Ishikawa (cell line): Measurements from ENCODE around the gene YPEL2.

ENCODE experiments used
- CEBPB ChIP-seq: IDR thresholded peaks from 2 replicates; pipeline ENCODE4 v1.6.1; 2012
- EGR1 ChIP-seq: IDR thresholded peaks from 2 replicates; pipeline ENCODE4 v1.6.1; 2012
- EP300 ChIP-seq: IDR thresholded peaks from 2 replicates; pipeline ENCODE4 v1.6.1; 2012; ENCODE audit warnings: borderline replicate concordance
- FOXM1 ChIP-seq: IDR thresholded peaks from 2 replicates; pipeline ENCODE4 v1.6.1; 2012; ENCODE audit warnings: low read depth, borderline replicate concordance
- MAX ChIP-seq: IDR thresholded peaks from 2 replicates; pipeline ENCODE4 v1.6.1; 2012
- NFIC ChIP-seq: IDR thresholded peaks from 2 replicates; pipeline ENCODE4 v1.6.1; 2012
- RAD21 ChIP-seq: IDR thresholded peaks from 2 replicates; pipeline ENCODE4 v1.6.1; 2012; ENCODE audit warnings: low read depth
- REST ChIP-seq: IDR thresholded peaks from 2 replicates; pipeline ENCODE4 v1.6.1; 2012; ENCODE audit warnings: low read depth, mild to moderate bottlenecking
- TAF1 ChIP-seq: IDR thresholded peaks from 2 replicates; pipeline ENCODE4 v1.6.1; 2012; ENCODE audit warnings: low read depth, mild to moderate bottlenecking
- TCF12 ChIP-seq: IDR thresholded peaks from 2 replicates; pipeline ENCODE4 v1.6.1; 2012; ENCODE audit warnings: low read depth
- TEAD4 ChIP-seq: IDR thresholded peaks from 2 replicates; pipeline ENCODE4 v1.6.1; 2012
- YY1 ChIP-seq: IDR thresholded peaks from 2 replicates; pipeline ENCODE4 v1.6.1; 2012; ENCODE audit warnings: low read depth
- ZBTB7A ChIP-seq: IDR thresholded peaks from 2 replicates; pipeline ENCODE4 v1.6.1; 2012; ENCODE audit warnings: low read depth

GRCh38 chr17:59357219-59357697 lies 25.8 kb downstream of the YPEL2 start:
- TF ChIP-seq EGR1 = no peak
- no peak for TF ChIP-seq ZBTB7A
- no peak for TF ChIP-seq REST
- TF ChIP-seq TCF12 = no peak
- TF ChIP-seq TAF1 = no peak
- TF ChIP-seq MAX = no peak
- no peak for TF ChIP-seq RAD21
- TF ChIP-seq FOXM1 = no peak
- no peak for TF ChIP-seq YY1
- no peak for TF ChIP-seq CEBPB
- no peak for TF ChIP-seq EP300
- no peak for TF ChIP-seq NFIC
- TF ChIP-seq TEAD4 = no peak
